Measurements from ENCODE around the gene MYH10. TPM values are rescaled to one million over a fixed set of nuclear protein-coding genes. Genes with fewer than 3 reads are reported as not detected.

MYH10 gene
- polyA plus RNA-seq, 5 donors, result 138 to 176 (median 152) TPM

- DNase-seq, result no peak
Measured at GRCh38 chr17:8610558-8610957, 20.0 kb downstream of the MYH10 start.

- DNase-seq, result no peak
Measured at GRCh38 chr17:8609910-8610309, 20.6 kb downstream of the MYH10 start.

GRCh38 chr17:8608001-8608400 lies 22.5 kb downstream of the MYH10 start:
- no peak for DNase-seq

- DNase-seq, result peak; percentile 54 to 60
Measured at GRCh38 chr17:8606401-8606800, 24.1 kb downstream of the MYH10 start.

GRCh38 chr17:8602679-8603078 lies 27.8 kb downstream of the MYH10 start:
- DNase-seq, result no peak

- no peak for DNase-seq
Measured at GRCh38 chr17:8599351-8600011, 31.0 kb downstream of the MYH10 start.

GRCh38 chr17:8598913-8599312 lies 31.6 kb downstream of the MYH10 start:
- DNase-seq, result no peak

GRCh38 chr17:8593830-8594229 lies 36.7 kb downstream of the MYH10 start:
- no peak for DNase-seq

GRCh38 chr17:8593276-8593675 lies 37.2 kb downstream of the MYH10 start:
- no peak for DNase-seq

- no peak for DNase-seq
Measured at GRCh38 chr17:8588877-8589554, 41.5 kb downstream of the MYH10 start.

GRCh38 chr17:8586766-8587165 lies 43.8 kb downstream of the MYH10 start:
- DNase-seq, result no peak

GRCh38 chr17:8585911-8586310 lies 44.6 kb downstream of the MYH10 start:
- DNase-seq, result no peak

GRCh38 chr17:8583954-8584353 lies 46.6 kb downstream of the MYH10 start:
- DNase-seq, result no peak

- DNase-seq, result no peak
Measured at GRCh38 chr17:8580952-8581658, 49.4 kb downstream of the MYH10 start.

GRCh38 chr17:8577868-8578267 lies 52.7 kb downstream of the MYH10 start:
- no peak for DNase-seq

GRCh38 chr17:8576559-8577294 lies 53.8 kb downstream of the MYH10 start:
- DNase-seq, result no peak

GRCh38 chr17:8574687-8575086 lies 55.8 kb downstream of the MYH10 start:
- no peak for DNase-seq

GRCh38 chr17:8572764-8573163 lies 57.8 kb downstream of the MYH10 start:
- no peak for DNase-seq

GRCh38 chr17:8563981-8564602 lies 66.4 kb downstream of the MYH10 start:
- no peak for DNase-seq

- no peak for DNase-seq
Measured at GRCh38 chr17:8563024-8563776, 67.3 kb downstream of the MYH10 start.

- no peak for DNase-seq
Measured at GRCh38 chr17:8558144-8558543, 72.4 kb downstream of the MYH10 start.

Data from right lung (tissue), 5 donors.